ENCODE measurements around the gene SDCCAG8. TPM values are rescaled to one million over a fixed set of nuclear protein-coding genes. Genes with fewer than 3 reads are reported as not detected.

The SDCCAG8 gene
- total and polyA plus RNA-seq, 2 of the 8 experiments (the other 6 are each of a cell fraction or from before 2014, with no cell fraction given) = 15.6 to 21.0 TPM

- Histone ChIP-seq H3K9ac (replicated peaks in 1 of 4; ENCODE audit: extremely low read depth in 1 of 4, low read depth in 3 of 4, low read length in 3 of 4) (no peak overlapping the region), H4K5ac (ENCODE audit: insufficient read length, low read depth, low read length) (no peak overlapping the region), H4K20me1 (replicated peaks in 1 of 2; ENCODE audit: control insufficient read depth in 1 of 2, insufficient read depth in 2 of 2, low read length in 2 of 2) (no peaks in the 10 kb centered on the region), H3K4me2 (ENCODE audit: insufficient read depth in 1 of 2, low read depth in 2 of 2, low read length in 2 of 2) (no peak overlapping the region), H3K27ac (ENCODE audit: low read depth, low read length) (no peak overlapping the region), H2AK5ac (ENCODE audit: low read depth, low read length) (no peak overlapping the region), H3K23ac (ENCODE audit: insufficient read length) (no peak overlapping the region), H3K18ac (ENCODE audit: extremely low read depth, low read length) (no peak overlapping the region), H3K9me3 (ENCODE audit: insufficient read depth in 2 of 2, low read depth in 1 of 2, low read length in 1 of 2) (peaks cover 3 to 7% of the 10 kb centered on the region in 2 experiments; a peak in 3 of 4 replicates), H4K8ac (ENCODE audit: extremely low read depth, insufficient read depth, low read length) (no peak overlapping the region), H3K14ac (ENCODE audit: insufficient read length) (no peak overlapping the region), H2BK15ac (ENCODE audit: low read length) (no peak overlapping the region), H3K79me2 (ENCODE audit: control insufficient read depth in 1 of 2, insufficient read depth in 2 of 2, low read length in 2 of 2) (no peaks in the 10 kb centered on the region), H3K36me3 (ENCODE audit: control insufficient read depth in 2 of 4, insufficient read depth in 4 of 4, low read length in 3 of 4) (no peaks in the 10 kb centered on the region; a peak in 1 of 8 replicates), H3K23me2 (ENCODE audit: low read depth, low read length) (no peaks in the 10 kb centered on the region), H3K4ac (replicated peaks; ENCODE audit: insufficient read length, low read depth, low read length) (no peak overlapping the region), H3K56ac (replicated peaks; ENCODE audit: insufficient read length, low read depth, low read length) (no peak overlapping the region), H2BK120ac (replicated peaks; ENCODE audit: low read depth, low read length) (no peak overlapping the region), H2BK5ac (ENCODE audit: low read depth, low read length) (no peak overlapping the region), H3K79me1 (ENCODE audit: low read depth, low read length) (no peaks in the 10 kb centered on the region; the same call in 1 of the 2 replicates), H2AFZ (ENCODE audit: low read length) (no peak overlapping the region), H3K4me3 (ENCODE audit: extremely low read depth in 1 of 4, insufficient read depth in 2 of 4, low read depth in 3 of 4, low read length in 4 of 4) (no peak overlapping the region), H4K91ac (replicated peaks; ENCODE audit: insufficient read length, low read length) (no peak overlapping the region), H2BK20ac (ENCODE audit: low read length) (no peak overlapping the region), H3K27me3 (replicated peaks in 1 of 4; ENCODE audit: control insufficient read depth in 3 of 4, extremely low read depth in 1 of 4, insufficient read depth in 3 of 4, low read length in 3 of 4) (no peaks in the 10 kb centered on the region), H2BK12ac (ENCODE audit: low read depth, low read length) (no peak overlapping the region), H3K4me1 (replicated peaks in 1 of 4; ENCODE audit: control insufficient read depth in 3 of 4, insufficient read depth in 4 of 4, low read length in 3 of 4) (no peaks in the 10 kb centered on the region; a peak in 1 of 7 replicates)
- DNase-seq (ENCODE audit: low read depth in 1 of 2, low spot score in 2 of 2) (no peak), FAIRE-seq (no peak)
- WGBS, 2 experiments (ENCODE audit: extremely low coverage in 1 of 2, insufficient coverage in 1 of 2, insufficient read length in 1 of 2, insufficient replicate concordance in 2 of 2, low coverage in 1 of 2, low lambda C conversion rate in 2 of 2, missing lambda C conversion rate in 1 of 2) = 79% methylated on average over 1 of the region's 1 CpG; no CpG with 5 or more reads in 1 of the 2 experiments
- CTCF ChIA-PET (ENCODE audit: partially characterized antibody) = no interaction called here
- POLR2A ChIA-PET (ENCODE audit: partially characterized antibody) = no interaction called here
- TF ChIP-seq SUZ12 (IDR thresholded peaks at IDR 0.05; ENCODE audit: low read length) (no peak), SP2 (IDR thresholded peaks at IDR 0.05; ENCODE audit: low read length) (no peak), POLR2AphosphoS5 (IDR thresholded peaks at IDR 0.05; ENCODE audit: low read depth, low read length) (no peak), SIRT6 (IDR thresholded peaks at IDR 0.05; ENCODE audit: low read length) (no peak), CTCF (IDR thresholded peaks at IDR 0.05; ENCODE audit: control extremely low read depth in 1 of 3, insufficient read depth in 1 of 3, low read depth in 1 of 3, low read length in 3 of 3) (no peak), JUN (IDR thresholded peaks at IDR 0.05; ENCODE audit: low read depth, low read length) (no peak), POU5F1 (IDR thresholded peaks at IDR 0.05; ENCODE audit: low read depth, low read length) (no peak)
- TF ChIP-seq, protein P1, sequence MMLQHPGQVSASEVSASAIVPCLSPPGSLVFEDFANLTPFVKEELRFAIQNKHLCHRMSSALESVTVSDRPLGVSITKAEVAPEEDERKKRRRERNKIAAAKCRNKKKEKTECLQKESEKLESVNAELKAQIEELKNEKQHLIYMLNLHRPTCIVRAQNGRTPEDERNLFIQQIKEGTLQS (IDR thresholded peaks at IDR 0.05; ENCODE audit: insufficient read depth, low read depth, low read length) = no peak
These were observed 259.1 kb downstream of the SDCCAG8 start for GRCh38 chr1:243514927-243515326.

All from H1 (cell line).